GM12878 (cell line): ENCODE data around the gene PRKAG3. TPM values are rescaled to one million over a fixed set of nuclear protein-coding genes. Genes with fewer than 3 reads are reported as not detected.

Experiments
- ATAC-seq: fragments of 200-7000 bp; cut with Tn5 transposase; 3 replicates; pipeline ENCODE4 v1.9.1; 2020; ENCODE audit warnings: mild to moderate bottlenecking, moderate library complexity
- BruUV-seq: library from RNA; stranded (reverse); fragments of 400-500 nt; replicated peaks from 2 replicates; lab custom pipeline; 2021; lab: Mats Ljungman, UMichigan
- CTCF ChIA-PET: fragments of 300-600 bp; sonication (Branson Sonifier 250); formaldehyde crosslinking; extraction: SDS; loops from one replicate; lab custom pipeline; 2021; ENCODE audit warnings: inconsistent platforms; lab: Yijun Ruan, JAX
- POLR2A ChIA-PET: fragments of 350-600 bp; formaldehyde crosslinking; extraction: SDS; loops from one replicate; lab custom pipeline; 2021; ENCODE audit warnings: inconsistent platforms; lab: Charles Lee
- RAD21 ChIA-PET: fragments of 300-600 bp; sonication (Branson Sonifier 250); formaldehyde crosslinking; loops from one replicate; lab custom pipeline; 2023; ENCODE audit warnings: antibody characterized with exemption; ENCODE audit not compliant: unreplicated experiment; lab: Charles Lee
- SMC1A ChIA-PET: fragments of 300-600 bp; sonication (Branson Sonifier 250); formaldehyde crosslinking; loops from one replicate; lab custom pipeline; 2023; ENCODE audit not compliant: unreplicated experiment, uncharacterized antibody; lab: Charles Lee
- DNase-seq: peaks from one replicate; pipeline ENCODE4 v3.0.0-alpha.2; 2011; ENCODE audit warnings: low read depth, low spot score
- FAIRE-seq: peaks from 3 replicates; lab custom pipeline; 2011; peaks lifted over from hg19 to GRCh38; lab: Jason Lieb, UNC
- H2AFZ ChIP-seq: 2 replicates; pipeline ENCODE4 v1.6.0; 2011; ENCODE audit warnings: low read depth, low read length, control low read depth; ENCODE audit not compliant: control insufficient read depth
- H3K27ac ChIP-seq: 2 replicates; pipeline ENCODE4 v1.5.1; 2011; ENCODE audit warnings: control low read depth; ENCODE audit not compliant: control insufficient read depth, insufficient read depth
- H3K27me3 ChIP-seq, 2 experiments: replicated peaks in 1 of 2; 2 replicates each; pipeline versions ENCODE4 v1.6.0 to v1.6.1; 2011; ENCODE audit warnings: low read length in 1 of 2; ENCODE audit not compliant: control insufficient read depth in 2 of 2, insufficient read depth in 2 of 2
- H3K36me3 ChIP-seq, 2 experiments: 2 replicates each; pipeline ENCODE4 v1.5.1; 2011; ENCODE audit warnings: low read length in 1 of 2; ENCODE audit not compliant: control insufficient read depth in 2 of 2, insufficient read depth in 2 of 2
- H3K4me1 ChIP-seq: 2 replicates; pipeline ENCODE4 v1.6.1; 2011; ENCODE audit warnings: mild to moderate bottlenecking, low read length, moderate library complexity, mixed read lengths; ENCODE audit not compliant: control insufficient read depth, insufficient read depth
- H3K4me2 ChIP-seq: 2 replicates; pipeline ENCODE4 v1.6.0; 2011; ENCODE audit warnings: control low read depth; ENCODE audit not compliant: control insufficient read depth, insufficient read depth
- H3K4me3 ChIP-seq: fragments of 200-600 bp; sonication (generic); 2 replicates; pipeline ENCODE4 v1.5.1; 2016
- H3K79me2 ChIP-seq: 2 replicates; pipeline ENCODE4 v1.6.0; 2011; ENCODE audit warnings: low read length; ENCODE audit not compliant: control insufficient read depth, insufficient read depth
- H3K9ac ChIP-seq: 2 replicates; pipeline ENCODE4 v1.8.0; 2011; ENCODE audit warnings: low read length, control low read depth, mixed read lengths; ENCODE audit not compliant: control insufficient read depth, insufficient read depth
- H3K9me3 ChIP-seq: replicated peaks from 3 replicates; pipeline ENCODE4 v1.5.1; 2011; ENCODE audit warnings: mild to moderate bottlenecking, low read length; ENCODE audit not compliant: control insufficient read depth, insufficient read depth
- H4K20me1 ChIP-seq: 2 replicates; pipeline ENCODE4 v1.6.0; 2011; ENCODE audit not compliant: control insufficient read depth, insufficient read depth
- BACH1 ChIP-seq: fragments of 450-650 bp; IDR thresholded peaks from 2 replicates; pipeline ENCODE4 v1.6.1; 2017; ENCODE audit warnings: mild to moderate bottlenecking, borderline replicate concordance
- BRCA1 ChIP-seq: IDR thresholded peaks from 2 replicates; pipeline ENCODE4 v1.6.1; 2011; ENCODE audit warnings: low read depth, low read length, improper control_type of control experiment
- CEBPB ChIP-seq, 2 experiments: fragments of 150-350 bp in 1 of 2; IDR thresholded peaks; 2 replicates each; pipeline ENCODE4 v1.6.1; 2012 to 2014; ENCODE audit warnings: low read depth in 2 of 2, low read length in 2 of 2, borderline replicate concordance in 1 of 2, inconsistent platforms in 1 of 2
- IRF3 ChIP-seq: fragments of 450-650 bp; IDR thresholded peaks from 2 replicates; pipeline ENCODE4 v1.6.1; 2014; ENCODE audit warnings: mild to moderate bottlenecking
- MLLT1 ChIP-seq: fragments of 450-650 bp; IDR thresholded peaks from 2 replicates; pipeline ENCODE4 v1.6.1; 2016; ENCODE audit warnings: mild to moderate bottlenecking
- NFIC ChIP-seq: IDR thresholded peaks from 2 replicates; pipeline ENCODE4 v1.6.1; 2012; ENCODE audit warnings: low read depth, mild to moderate bottlenecking, inconsistent platforms, low read length, moderate library complexity
- NFYB ChIP-seq: IDR thresholded peaks from 2 replicates; pipeline ENCODE4 v1.6.1; 2011; ENCODE audit warnings: low read depth, mild to moderate bottlenecking, low read length, improper control_type of control experiment, moderate library complexity; ENCODE audit not compliant: insufficient read depth
- PKNOX1 ChIP-seq: fragments of 450-650 bp; IDR thresholded peaks from 2 replicates; pipeline ENCODE4 v1.6.1; 2016; ENCODE audit warnings: mild to moderate bottlenecking
- RAD21 ChIP-seq: IDR thresholded peaks from 2 replicates; pipeline ENCODE4 v1.6.1; 2011; ENCODE audit warnings: mild to moderate bottlenecking, low read depth, low read length, moderate library complexity; ENCODE audit not compliant: insufficient read depth
- SP1 ChIP-seq: IDR thresholded peaks from one replicate; pipeline ENCODE4 v1.6.1; 2011; ENCODE audit warnings: low read depth, low read length
- STAT3 ChIP-seq: IDR thresholded peaks from 2 replicates; pipeline ENCODE4 v1.6.1; 2011; ENCODE audit warnings: low read depth, low read length, improper control_type of control experiment
- ZNF592 ChIP-seq: fragments of 450-650 bp; IDR thresholded peaks from 2 replicates; pipeline ENCODE4 v1.6.1; 2017; ENCODE audit warnings: mild to moderate bottlenecking, moderate library complexity
- WGBS: methylation state at CpG from one replicate; pipeline ENCODE4 v1.1.6; 2016; ENCODE audit warnings: low lambda C conversion rate; ENCODE audit not compliant: insufficient replicate concordance, insufficient coverage; ENCODE audit errors: missing lambda C conversion rate; 5-methylcytosine and 5-hydroxymethylcytosine counted together
- in situ Hi-C: fragments of 300-500 bp; cut with MboI; formaldehyde crosslinking; loops from 9 replicates; pipeline ENCODE4 v1.14.3; 2018; ENCODE audit warnings: mixed read lengths
- intact Hi-C: fragments of 100-400 bp; cut with micrococcal nuclease; formaldehyde crosslinking; loops from one replicate; pipeline ENCODE4 v1.14.2; 2022; ENCODE audit not compliant: unreplicated experiment
- polyA plus RNA-seq, 11 experiments: library from polyadenylated mRNA; depleted of rRNA in 4 of 11; unstranded in 6 of 11; stranded (reverse) in 5 of 11; fragments of >200 nt; fragmentation: Nextera tagmentation in 4 of 11; fragmentation: Illumina TruSeq in 1 of 11; extraction: Ambion mirVana in 4 of 11; extraction: Trizol in 1 of 11; gene quantifications; 1 replicate in 1 of 11; 2 replicates in 10 of 11; pipeline versions ENCODE4 v1.2.1 to v1.2.3, GENCODE V29; 2011 to 2016; ENCODE audit warnings: inconsistent platforms in 2 of 11, missing spikeins in 2 of 11, low read depth in 1 of 11
- total RNA-seq, 4 experiments: library from RNA; depleted of rRNA in 3 of 4; stranded (reverse); fragments of >200 nt in 3 of 4; fragmentation: Illumina TruSeq in 1 of 4; extraction: Trizol in 1 of 4; gene quantifications; 2 replicates each; pipeline versions ENCODE4 v1.2.1 to v1.2.3, GENCODE V29; 2013 to 2021

Gene PRKAG3
- total and polyA plus RNA-seq, 10 of the 15 experiments (the other 5 are each of a cell fraction or from before 2014, with no cell fraction given): 0.04 to 0.12 (median 0.06) TPM; not detected in 7

- Histone ChIP-seq H3K27ac (no peak overlapping the region), H3K79me2 (no peaks in the 10 kb centered on the region), H3K9me3 (no peaks in the 10 kb centered on the region), H3K9ac (no peak overlapping the region), H2AFZ (no peak overlapping the region), H4K20me1 (no peaks in the 10 kb centered on the region), H3K4me1 (peaks cover 21% of the 10 kb centered on the region), H3K4me3 (no peak overlapping the region), H3K27me3 (peaks cover 11 to 26% of the 10 kb centered on the region in 2 experiments), H3K36me3 (no peaks in the 10 kb centered on the region), H3K4me2 (no peak overlapping the region)
- ATAC-seq: no peak
- DNase-seq: no peak
- WGBS: 87% methylated on average over 9 of the region's 9 CpGs
- ChIA-PET RAD21 (interaction anchor here (2.3 kb wide), 1 partner anchor 29 kb away, joined by 17 read pairs; no protein-coding TSS in a partner anchor), SMC1A (interaction anchor here (1.3 to 1.8 kb wide), 3 partner anchors 15 to 29 kb away, joined by 4 to 5 read pairs (median 4); no protein-coding TSS in a partner anchor), POLR2A (interaction anchor here (0.5 to 2.9 kb wide), 3 partner anchors 28 to 338 kb away, joined by 3 to 11 read pairs (median 4); partner anchors contain the start of genes BCS1L, ZFAND2B and ZNF142), CTCF (interaction anchor here (0.6 to 21.9 kb wide), 8 partner anchors 8 to 393 kb away, joined by 3 to 1364 read pairs (median 3); no protein-coding TSS in a partner anchor)
- intact Hi-C loops (loop anchor here (5.0 kb wide), 1 partner anchor 33 kb away; no protein-coding TSS in a partner anchor), in situ Hi-C loops (no loop called here)
- no peak for FAIRE-seq
- BruUV-seq: no TSS peak
- TF ChIP-seq STAT3 (no peak), NFIC (no peak), RAD21 (no peak), BRCA1 (no peak), CEBPB (IDR thresholded peaks at IDR 0.05; ENCODE audit: borderline replicate concordance in 1 of 2, low read depth in 2 of 2, low read length in 2 of 2) (no peak), BACH1 (no peak), IRF3 (no peak), PKNOX1 (no peak), ZNF592 (no peak), SP1 (no peak), NFYB (no peak), MLLT1 (no peak)
Observed at GRCh38 chr2:218869064-218869463, 37.5 kb upstream of the PRKAG3 start.
